DOHH2 (cell line): ENCODE results near the gene CACNB1.
A peak's percentile ranks its signal among the peaks of the same experiment; 100 is the strongest.

Experiments
- H3F3A ChIP-seq: fragments of 200-600 bp; sonication (generic), shearing (Covaris generic); 2 replicates; pipeline ENCODE4 v1.6.0; 2016; ENCODE audit warnings: antibody characterized with exemption, mild to moderate bottlenecking; ENCODE audit not compliant: control insufficient read depth, insufficient read depth
- H3K27ac ChIP-seq: fragments of 200-600 bp; sonication (generic); 2 replicates; pipeline ENCODE4 v1.5.1; 2014; ENCODE audit warnings: low read depth, mild to moderate bottlenecking, low read length, moderate library complexity
- H3K27me3 ChIP-seq: fragments of 200-600 bp; sonication (generic); 2 replicates; pipeline ENCODE4 v1.6.1; 2014; ENCODE audit warnings: mild to moderate bottlenecking, low read length, mixed read lengths; ENCODE audit not compliant: control insufficient read depth
- H3K36me3 ChIP-seq: fragments of 200-600 bp; sonication (generic); 2 replicates; pipeline ENCODE4 v1.6.1; 2014; ENCODE audit warnings: mild to moderate bottlenecking, low read length, moderate library complexity, mixed read lengths; ENCODE audit not compliant: control insufficient read depth
- H3K4me1 ChIP-seq: fragments of 200-600 bp; sonication (generic); 2 replicates; pipeline ENCODE4 v1.6.1; 2014; ENCODE audit warnings: mild to moderate bottlenecking, low read length, mixed read lengths; ENCODE audit not compliant: control insufficient read depth
- H3K4me2 ChIP-seq: fragments of 200-600 bp; sonication (generic); 2 replicates; pipeline ENCODE4 v1.6.0; 2014; ENCODE audit warnings: mild to moderate bottlenecking, low read length, moderate library complexity
- H3K4me3 ChIP-seq: fragments of 200-600 bp; sonication (generic); 2 replicates; pipeline ENCODE4 v1.5.1; 2014; ENCODE audit warnings: mild to moderate bottlenecking, low read length, mixed read lengths
- H3K79me2 ChIP-seq: fragments of 200-600 bp; sonication (generic); 2 replicates; pipeline ENCODE4 v1.6.1; 2014; ENCODE audit warnings: mild to moderate bottlenecking, low read length, mixed read lengths; ENCODE audit not compliant: control insufficient read depth
- H3K9me2 ChIP-seq: fragments of 200-600 bp; sonication (generic); replicated peaks from 2 replicates; pipeline ENCODE4 v1.6.1; 2014; ENCODE audit warnings: mild to moderate bottlenecking, low read length, mixed read lengths; ENCODE audit not compliant: control insufficient read depth
- H3K9me3 ChIP-seq: fragments of 200-600 bp; sonication (generic); 2 replicates; pipeline ENCODE4 v1.6.1; 2014; ENCODE audit warnings: antibody characterized with exemption, low read length, mixed read lengths; ENCODE audit not compliant: control insufficient read depth, insufficient read depth
- H4K20me1 ChIP-seq: fragments of 200-600 bp; sonication (generic); 2 replicates; pipeline ENCODE4 v1.6.0; 2014; ENCODE audit warnings: low read depth, mild to moderate bottlenecking, antibody characterized with exemption, low read length, moderate library complexity; ENCODE audit not compliant: control insufficient read depth, insufficient read depth
- EZH2phosphoT487 ChIP-seq: fragments of 200-600 bp; sonication (generic); IDR thresholded peaks from 2 replicates; pipeline ENCODE4 v1.6.1; 2017; ENCODE audit warnings: borderline replicate concordance, mild to moderate bottlenecking, antibody characterized with exemption, low read length, moderate library complexity, mixed read lengths
- TF ChIP-seq, protein P1 (sequence below): fragments of 200-600 bp; sonication (generic); IDR thresholded peaks from one replicate; pipeline ENCODE4 v1.5.1; 2014; ENCODE audit warnings: antibody characterized with exemption, mild to moderate bottlenecking, low read depth, low read length; ENCODE audit not compliant: poor library complexity, severe bottlenecking

Gene CACNB1

DNA sequence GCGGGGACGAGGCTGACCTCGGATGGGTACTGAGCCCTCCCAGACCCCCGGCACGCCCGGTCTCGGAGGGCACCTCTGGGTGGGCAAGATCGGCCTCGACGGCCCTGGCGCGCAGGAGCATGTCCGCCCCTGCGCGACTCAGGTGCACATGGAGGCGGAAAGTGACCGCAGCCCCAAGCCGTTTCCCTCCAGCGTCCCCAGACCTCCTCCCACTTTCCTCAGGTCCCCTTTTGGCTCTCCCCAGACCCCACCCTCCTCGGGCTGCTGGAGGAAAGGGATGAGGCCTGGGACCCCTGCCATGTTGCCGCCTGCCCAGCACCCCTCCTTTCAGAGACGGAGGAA is 12.6 kb upstream of the CACNB1 start:
- Histone ChIP-seq H3K27me3 (no peaks in the 10 kb centered on the region; the same call in 1 of the 2 replicates), H3K9me2 (no peaks in the 10 kb centered on the region), H4K20me1 (no peaks in the 10 kb centered on the region), H3K27ac (peak overlapping the region; percentile 94), H3K36me3 (peaks cover 2% of the 10 kb centered on the region), H3K9me3 (no peaks in the 10 kb centered on the region), H3K4me3 (peak overlapping the region; percentile 73), H3K4me1 (peaks cover 53% of the 10 kb centered on the region), H3F3A (peaks cover 28% of the 10 kb centered on the region), H3K4me2 (peak overlapping the region; percentile 86), H3K79me2 (no peaks in the 10 kb centered on the region)
- no peak for TF ChIP-seq EZH2phosphoT487
- TF ChIP-seq, protein P1, sequence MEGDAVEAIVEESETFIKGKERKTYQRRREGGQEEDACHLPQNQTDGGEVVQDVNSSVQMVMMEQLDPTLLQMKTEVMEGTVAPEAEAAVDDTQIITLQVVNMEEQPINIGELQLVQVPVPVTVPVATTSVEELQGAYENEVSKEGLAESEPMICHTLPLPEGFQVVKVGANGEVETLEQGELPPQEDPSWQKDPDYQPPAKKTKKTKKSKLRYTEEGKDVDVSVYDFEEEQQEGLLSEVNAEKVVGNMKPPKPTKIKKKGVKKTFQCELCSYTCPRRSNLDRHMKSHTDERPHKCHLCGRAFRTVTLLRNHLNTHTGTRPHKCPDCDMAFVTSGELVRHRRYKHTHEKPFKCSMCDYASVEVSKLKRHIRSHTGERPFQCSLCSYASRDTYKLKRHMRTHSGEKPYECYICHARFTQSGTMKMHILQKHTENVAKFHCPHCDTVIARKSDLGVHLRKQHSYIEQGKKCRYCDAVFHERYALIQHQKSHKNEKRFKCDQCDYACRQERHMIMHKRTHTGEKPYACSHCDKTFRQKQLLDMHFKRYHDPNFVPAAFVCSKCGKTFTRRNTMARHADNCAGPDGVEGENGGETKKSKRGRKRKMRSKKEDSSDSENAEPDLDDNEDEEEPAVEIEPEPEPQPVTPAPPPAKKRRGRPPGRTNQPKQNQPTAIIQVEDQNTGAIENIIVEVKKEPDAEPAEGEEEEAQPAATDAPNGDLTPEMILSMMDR, result no peak

DNA sequence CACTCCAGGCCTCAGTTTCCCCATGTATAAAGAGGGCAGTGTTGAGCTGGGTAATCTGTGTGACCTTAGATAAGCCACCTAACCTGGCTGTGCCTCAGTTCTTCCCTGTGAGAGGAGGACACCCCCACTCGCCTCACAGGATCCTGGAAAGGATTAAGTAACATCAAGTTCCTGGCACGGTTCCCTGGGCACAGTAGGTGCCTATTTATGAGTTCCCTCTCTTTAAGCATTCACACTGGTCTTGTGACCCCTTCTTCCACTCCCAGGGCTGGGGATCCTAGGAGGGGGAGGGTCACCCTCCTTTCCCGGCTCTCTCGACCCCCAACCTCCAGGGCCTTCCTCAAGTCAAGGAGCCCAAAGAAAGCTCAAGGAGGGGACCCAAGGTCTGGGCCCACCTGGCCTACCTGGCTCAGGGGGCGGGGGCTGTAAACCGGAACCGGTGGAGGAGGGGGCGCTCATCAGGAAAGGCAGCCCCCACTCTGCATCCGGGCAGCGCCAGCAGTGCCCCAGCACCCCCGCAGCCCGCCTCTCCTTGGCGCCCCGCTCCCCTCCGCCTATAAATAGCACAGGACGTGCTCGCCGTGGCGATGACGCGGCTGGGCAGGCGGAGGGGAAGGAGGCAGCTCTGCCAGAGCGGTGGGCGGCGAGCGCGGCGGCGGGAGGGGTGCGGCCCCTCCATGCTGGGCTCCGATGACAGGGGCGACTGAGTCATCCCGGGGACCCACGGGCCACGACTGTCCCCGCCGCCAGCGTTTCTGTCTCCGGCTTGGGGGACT is 12.0 kb upstream of the CACNB1 start:
- peaks cover 59% of the 10 kb centered on the region for H3K4me1 ChIP-seq
- TF ChIP-seq, protein P1, result no peak
- no peak for TF ChIP-seq EZH2phosphoT487
- peak overlapping the region; percentile 94 for H3K27ac ChIP-seq

DNA sequence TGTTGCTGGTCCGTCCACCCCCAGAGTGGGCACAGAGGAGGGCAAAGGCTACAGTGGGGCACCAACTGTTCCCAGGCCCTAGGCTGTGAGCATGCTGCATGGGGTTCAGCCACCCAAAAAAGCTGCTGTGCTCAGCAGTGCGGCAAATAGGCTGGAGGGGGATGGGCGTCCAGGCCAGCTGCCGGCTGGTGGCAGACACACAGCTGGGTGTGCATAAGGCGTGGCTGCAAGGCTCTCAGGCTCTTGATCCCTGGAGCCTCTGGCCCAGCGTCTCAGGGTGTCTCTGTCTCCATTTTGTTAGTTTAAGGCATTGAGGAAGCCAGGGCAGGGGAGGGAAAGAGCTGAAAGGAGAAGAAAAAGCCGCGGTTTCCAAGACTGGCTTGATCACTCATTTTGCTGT is 11.4 kb upstream of the CACNB1 start:
- H3K9me3 ChIP-seq, result no peaks in the 10 kb centered on the region
- peaks cover 39% of the 10 kb centered on the region for H3F3A ChIP-seq
- H3K9me2 ChIP-seq, result no peaks in the 10 kb centered on the region
- peak overlapping the region; percentile 94 for H3K27ac ChIP-seq
- no peak for TF ChIP-seq EZH2phosphoT487
- TF ChIP-seq, protein P1, result no peak
- peak overlapping the region; percentile 86 for H3K4me2 ChIP-seq
- H3K36me3 ChIP-seq, result peaks cover 13% of the 10 kb centered on the region
- peaks cover 65% of the 10 kb centered on the region for H3K4me1 ChIP-seq
- H3K79me2 ChIP-seq, result no peaks in the 10 kb centered on the region
- H3K27me3 ChIP-seq, result no peaks in the 10 kb centered on the region
- peak overlapping the region; percentile 73 for H3K4me3 ChIP-seq
- no peaks in the 10 kb centered on the region for H4K20me1 ChIP-seq

More for the DNA sequence above, 12.0 kb upstream of the CACNB1 start:
- no peaks in the 10 kb centered on the region for H3K9me3 ChIP-seq
- H3F3A ChIP-seq, result peaks cover 33% of the 10 kb centered on the region
- no peaks in the 10 kb centered on the region for H4K20me1 ChIP-seq
- no peaks in the 10 kb centered on the region for H3K9me2 ChIP-seq
- H3K4me2 ChIP-seq, result peak overlapping the region; percentile 86
- H3K36me3 ChIP-seq, result peaks cover 7% of the 10 kb centered on the region
- no peaks in the 10 kb centered on the region for H3K27me3 ChIP-seq
- no peaks in the 10 kb centered on the region for H3K79me2 ChIP-seq
- peak overlapping the region; percentile 73 for H3K4me3 ChIP-seq
